ENCODE measurements around the gene CREG2.
A peak's percentile ranks its signal among the peaks of the same experiment; 100 is the strongest.
"Not testable (repeated sequence)": the region's sequence is repeated elsewhere in the genome, so short reads cannot be mapped to it uniquely, and the experiment has no call there.

Gene CREG2

GRCh38 chr2:101369100-101369499 is 18.2 kb downstream of the CREG2 start:
- DNase-seq, result no peak

DNA sequence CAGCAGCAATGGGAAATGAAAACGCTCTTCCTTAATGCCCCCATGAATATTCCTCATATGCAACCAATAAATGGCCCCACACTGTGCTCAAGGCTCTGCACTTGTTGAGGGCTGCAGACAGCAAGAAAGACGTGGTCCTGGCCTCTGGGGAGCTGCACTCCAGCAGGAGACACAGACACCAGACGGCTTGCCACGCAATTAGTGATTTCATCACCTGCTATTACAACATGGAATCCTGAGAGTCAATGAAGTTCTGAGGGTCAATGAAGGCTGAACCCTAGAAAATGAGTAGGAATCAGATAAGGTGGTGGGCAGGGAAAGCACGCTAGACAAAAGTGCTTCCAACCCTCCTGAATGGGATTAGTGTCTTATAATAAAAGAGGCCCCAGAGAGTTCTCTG is 18.9 kb downstream of the CREG2 start:
- no peak for DNase-seq

GRCh38 chr2:101367508-101367907 is 19.8 kb downstream of the CREG2 start:
- DNase-seq, result no peak

DNA sequence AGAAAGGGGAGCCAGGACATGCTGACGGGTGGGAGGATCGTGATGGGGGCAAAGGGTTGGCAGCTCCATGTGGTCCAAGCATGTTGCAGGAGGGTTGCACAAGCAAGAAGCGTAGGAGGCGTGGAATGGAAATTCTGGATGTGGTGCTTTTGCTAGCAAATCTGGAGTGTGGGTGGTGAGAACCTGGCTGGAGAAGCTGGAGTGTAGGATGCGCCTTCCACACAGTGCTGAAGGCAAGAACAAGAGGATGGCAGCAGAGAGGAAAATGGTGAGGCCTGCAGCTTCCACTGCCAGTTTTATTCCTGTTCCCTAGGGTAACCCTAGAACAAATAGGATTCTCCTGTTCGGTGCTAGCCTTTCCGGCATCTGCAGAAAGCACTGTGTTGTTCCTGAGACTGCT is 22.4 kb downstream of the CREG2 start:
- DNase-seq, result no peak

- DNase-seq, result no peak
These were observed 24.5 kb downstream of the CREG2 start for GRCh38 chr2:101362777-101363176.

- no peak for DNase-seq
These were observed 25.0 kb downstream of the CREG2 start for GRCh38 chr2:101362316-101362715.

GRCh38 chr2:101361522-101361921 is 25.8 kb downstream of the CREG2 start:
- DNase-seq, result no peak

DNA sequence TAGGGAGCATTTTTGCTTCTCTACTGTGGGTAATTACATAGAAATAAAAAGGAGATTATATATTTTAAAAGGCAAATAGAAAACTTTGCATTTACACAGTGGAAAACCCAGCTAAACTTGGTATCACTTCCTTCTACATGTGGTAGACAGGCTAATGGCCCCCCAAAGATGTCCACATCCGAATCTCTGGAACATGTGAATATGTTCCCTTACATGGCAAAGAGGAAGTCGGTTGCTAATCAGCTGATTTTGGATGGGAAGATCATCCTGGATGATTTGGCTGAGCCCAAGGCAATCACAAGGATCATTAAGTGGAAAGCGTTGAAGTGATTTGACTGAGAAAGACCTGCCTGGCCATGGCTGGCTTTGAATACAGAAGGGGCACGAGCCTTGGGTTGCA is 26.2 kb downstream of the CREG2 start:
- DNase-seq, result no peak

GRCh38 chr2:101360232-101360631 is 27.1 kb downstream of the CREG2 start:
- no peak for DNase-seq

- no peak for DNase-seq
These were observed 27.8 kb downstream of the CREG2 start for GRCh38 chr2:101359410-101359954.

- no peak for DNase-seq
These were observed 29.9 kb downstream of the CREG2 start for GRCh38 chr2:101357376-101357775.

GRCh38 chr2:101356521-101356920 is 30.8 kb downstream of the CREG2 start:
- no peak for DNase-seq

DNA sequence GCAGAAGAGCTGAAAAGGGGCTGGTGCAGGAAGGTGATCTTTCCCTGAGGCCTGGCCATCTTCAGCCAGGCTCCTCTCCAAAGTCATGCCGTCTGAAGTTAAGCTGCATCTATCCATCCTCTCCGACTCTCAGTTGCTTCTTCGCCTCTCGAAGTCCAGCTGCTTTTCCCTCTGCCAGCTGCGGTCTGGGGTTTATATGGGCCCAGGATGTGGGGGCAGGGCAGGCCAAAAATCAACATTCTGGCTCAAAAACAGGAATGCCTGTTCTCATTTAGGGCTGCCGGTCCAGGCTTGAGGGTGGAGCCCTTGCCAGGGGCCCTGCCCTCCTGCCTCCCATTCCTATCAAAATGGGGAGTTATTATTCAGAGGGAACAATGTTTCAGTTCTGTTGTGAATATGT is 31.2 kb downstream of the CREG2 start:
- no peak for DNase-seq

DNA sequence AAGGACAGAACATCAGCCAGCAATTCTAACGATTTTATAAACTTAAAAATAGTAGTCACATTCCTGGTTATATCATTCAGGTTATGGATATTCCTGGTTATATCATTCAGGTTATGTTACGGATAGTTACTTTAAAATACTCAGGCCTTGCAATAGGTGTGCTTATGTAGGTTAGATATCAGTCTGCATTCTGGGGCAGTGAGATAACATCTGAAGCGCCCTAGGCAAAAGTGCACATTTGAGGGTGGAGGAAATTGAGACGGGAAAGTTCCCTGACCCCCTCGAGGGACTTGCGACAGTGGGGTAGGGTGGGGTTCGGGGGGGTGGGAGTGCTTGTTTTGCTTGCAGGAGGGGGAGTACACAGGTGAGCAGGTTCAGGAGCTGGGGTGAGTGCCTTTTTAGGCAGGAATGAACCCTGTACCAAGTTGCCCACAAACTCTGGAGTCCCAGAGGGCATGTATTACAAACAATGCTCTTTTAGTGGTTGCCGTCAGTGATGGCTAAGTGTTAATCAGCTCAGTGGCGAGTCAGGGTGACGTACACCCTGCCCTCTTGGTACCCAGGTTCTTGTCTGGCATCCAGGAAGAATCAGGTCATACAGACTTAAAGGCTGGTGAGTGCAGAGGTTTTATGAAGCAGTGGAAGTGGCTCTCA is 31.8 kb downstream of the CREG2 start:
- DNase-seq, result no peak

- DNase-seq, result no peak
These were observed 32.6 kb downstream of the CREG2 start for GRCh38 chr2:101354420-101355311.

- not testable (repeated sequence) for DNase-seq
These were observed 34.7 kb downstream of the CREG2 start for GRCh38 chr2:101352631-101353030.

GRCh38 chr2:101351207-101351606 is 36.1 kb downstream of the CREG2 start:
- no peak for DNase-seq

DNA sequence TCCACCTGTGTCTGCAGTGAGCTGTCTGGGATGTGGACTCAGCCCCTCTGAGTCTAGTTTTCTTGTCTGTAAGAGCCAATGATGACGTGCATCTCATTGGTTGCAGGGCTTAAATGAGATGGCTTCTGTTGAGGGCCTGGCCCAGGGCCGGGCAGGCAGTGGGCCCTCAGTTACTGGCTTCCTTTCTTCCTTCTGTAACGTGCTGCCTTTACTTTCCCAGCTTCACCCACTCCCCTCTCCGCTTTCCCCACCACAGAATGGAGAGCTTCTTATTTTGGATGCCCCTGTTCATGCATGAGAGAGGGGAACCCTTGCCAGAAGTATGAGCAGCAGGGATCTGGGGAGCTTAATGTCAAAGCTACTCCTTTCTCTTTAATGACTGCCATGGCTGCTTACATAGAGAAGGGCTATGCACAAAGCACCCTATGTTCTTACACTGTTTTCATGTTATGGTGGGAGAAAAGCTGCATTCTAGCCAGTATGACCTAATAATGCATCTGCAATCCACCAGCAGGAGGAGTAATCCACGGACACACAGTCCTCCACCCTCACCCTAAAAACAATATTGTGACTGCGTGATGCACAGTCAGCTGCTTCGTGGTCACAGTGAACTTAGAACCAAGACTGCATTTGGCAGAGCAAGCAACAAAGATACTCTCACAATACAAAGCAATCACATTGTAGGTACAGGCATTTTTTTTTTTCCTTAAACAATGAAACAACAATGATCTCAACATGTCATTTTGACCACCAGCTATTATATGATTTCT is 37.2 kb downstream of the CREG2 start:
- DNase-seq, result no peak

DNA sequence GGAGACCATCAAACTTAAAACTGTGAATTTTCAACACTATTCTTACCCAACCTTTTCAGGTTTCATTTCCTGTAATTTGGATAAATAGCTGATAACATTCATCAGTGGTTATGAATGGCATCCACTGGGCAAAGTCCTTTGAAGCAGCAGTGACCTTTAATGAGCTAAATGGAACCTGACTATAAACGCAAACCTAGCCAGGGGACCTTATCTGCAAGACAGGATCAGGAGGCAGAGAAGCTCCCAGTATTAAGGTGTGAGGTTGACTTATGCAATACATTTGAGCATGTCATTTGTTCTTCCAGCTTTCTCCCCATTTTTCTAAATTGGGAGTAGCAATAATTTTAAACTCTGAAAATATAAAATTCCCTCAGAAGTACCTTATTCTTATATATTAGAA is 38.4 kb downstream of the CREG2 start:
- DNase-seq, result no peak

- DNase-seq, result no peak
These were observed 40.4 kb downstream of the CREG2 start for GRCh38 chr2:101346909-101347308.

GRCh38 chr2:101344137-101344536 is 43.2 kb downstream of the CREG2 start:
- no peak for DNase-seq

- no peak for DNase-seq
These were observed 44.7 kb downstream of the CREG2 start for GRCh38 chr2:101342625-101343008.

DNA sequence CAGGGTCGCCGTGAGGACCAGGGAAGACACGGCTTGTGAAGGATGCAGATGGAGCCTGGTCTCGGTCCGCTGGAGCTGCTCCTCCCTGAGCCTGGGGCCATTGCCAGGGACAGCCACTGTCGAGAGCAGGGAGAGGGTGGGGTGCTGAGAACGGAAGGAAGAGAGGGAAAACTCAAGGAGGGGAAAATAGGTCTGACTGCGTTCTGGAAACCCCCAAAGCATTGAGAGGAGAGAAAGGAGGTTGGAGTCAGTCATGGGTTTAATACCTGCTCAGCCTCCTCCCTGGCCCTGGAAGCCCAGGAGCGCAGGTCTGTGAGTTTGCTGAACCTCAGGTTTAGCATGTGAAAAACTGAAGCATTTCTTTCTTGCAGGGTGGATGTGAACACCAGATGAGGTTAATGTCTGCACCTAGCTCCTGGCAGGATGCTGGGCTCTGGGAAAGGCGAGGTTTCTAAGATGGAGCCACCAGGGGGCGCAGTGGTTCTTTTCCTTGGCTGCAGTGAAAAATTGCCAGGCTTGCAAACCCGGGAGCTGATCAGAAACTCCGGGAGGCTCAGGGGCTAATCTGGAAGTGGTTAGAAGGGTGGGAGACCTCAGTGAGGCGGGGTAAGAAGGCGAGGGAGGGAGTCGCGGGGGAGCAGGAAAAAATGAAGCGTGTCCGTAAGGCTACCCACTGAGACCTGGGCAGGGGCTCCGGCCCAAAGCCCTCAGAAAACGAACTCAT is 45.2 kb downstream of the CREG2 start:
- DNase-seq, result peak; percentile 76
